Mammary epithelial cell (primary cell): Measurements from ENCODE around the gene APOOL.
"Not testable (repeated sequence)": the region's sequence is repeated elsewhere in the genome, so short reads cannot be mapped to it uniquely, and the experiment has no call there.

Experiments
- EZH2 ChIP-seq: IDR thresholded peaks from 2 replicates; pipeline ENCODE4 v1.6.1; 2012; ENCODE audit warnings: low read length, inconsistent platforms, borderline replicate concordance
- TF ChIP-seq, protein P1 (sequence below), 2 donors: IDR thresholded peaks in 1 of 2; conservative IDR thresholded peaks in 1 of 2; 2 replicates each; pipeline ENCODE4 v1.5.1; 2011 to 2012; ENCODE audit warnings: inconsistent platforms in 2 of 2, low read length in 2 of 2, mild to moderate bottlenecking in 2 of 2, control low read depth in 1 of 2, low read depth in 1 of 2; ENCODE audit not compliant: insufficient read depth in 1 of 2; ENCODE audit errors: extremely low read depth in 1 of 2

DNA sequence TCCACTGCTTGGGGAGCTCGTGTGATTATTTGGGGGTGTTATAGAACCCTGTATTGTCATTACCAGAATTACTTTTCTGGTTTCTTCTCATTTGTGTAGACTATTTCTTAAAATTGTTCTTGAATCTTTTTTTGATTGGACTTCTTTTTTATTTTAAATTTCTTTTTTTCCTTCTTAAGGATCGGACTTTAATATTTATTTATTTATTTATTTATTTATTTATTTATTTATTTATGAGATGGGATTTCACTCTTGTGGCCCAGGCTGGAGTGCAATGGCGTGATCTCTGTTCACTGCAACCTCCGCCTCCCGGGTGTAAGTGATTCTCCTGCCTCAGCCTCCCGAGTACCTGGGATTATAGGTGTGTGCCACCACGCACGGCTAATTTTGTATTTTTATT lies 11.7 kb downstream of the APOOL start:
- TF ChIP-seq, protein P1, sequence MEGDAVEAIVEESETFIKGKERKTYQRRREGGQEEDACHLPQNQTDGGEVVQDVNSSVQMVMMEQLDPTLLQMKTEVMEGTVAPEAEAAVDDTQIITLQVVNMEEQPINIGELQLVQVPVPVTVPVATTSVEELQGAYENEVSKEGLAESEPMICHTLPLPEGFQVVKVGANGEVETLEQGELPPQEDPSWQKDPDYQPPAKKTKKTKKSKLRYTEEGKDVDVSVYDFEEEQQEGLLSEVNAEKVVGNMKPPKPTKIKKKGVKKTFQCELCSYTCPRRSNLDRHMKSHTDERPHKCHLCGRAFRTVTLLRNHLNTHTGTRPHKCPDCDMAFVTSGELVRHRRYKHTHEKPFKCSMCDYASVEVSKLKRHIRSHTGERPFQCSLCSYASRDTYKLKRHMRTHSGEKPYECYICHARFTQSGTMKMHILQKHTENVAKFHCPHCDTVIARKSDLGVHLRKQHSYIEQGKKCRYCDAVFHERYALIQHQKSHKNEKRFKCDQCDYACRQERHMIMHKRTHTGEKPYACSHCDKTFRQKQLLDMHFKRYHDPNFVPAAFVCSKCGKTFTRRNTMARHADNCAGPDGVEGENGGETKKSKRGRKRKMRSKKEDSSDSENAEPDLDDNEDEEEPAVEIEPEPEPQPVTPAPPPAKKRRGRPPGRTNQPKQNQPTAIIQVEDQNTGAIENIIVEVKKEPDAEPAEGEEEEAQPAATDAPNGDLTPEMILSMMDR (conservative IDR thresholded peaks at IDR 0.05 in 1 of 2, IDR thresholded peaks at IDR 0.05 in 1 of 2; ENCODE audit: extremely low read depth in 1 of 2, insufficient read depth in 1 of 2, low read depth in 1 of 2, low read length in 2 of 2) = not testable (repeated sequence)
- TF ChIP-seq EZH2 = not testable (repeated sequence)
